HCT116 (cell line): Measurements from ENCODE around the gene NFATC3. TPM values are rescaled to one million over a fixed set of nuclear protein-coding genes. Genes with fewer than 3 reads are reported as not detected.

Experiments
- ATAC-seq: fragments of 200-7000 bp; cut with Tn5 transposase; 2 replicates; pipeline ENCODE4 v1.9.1; 2020; ENCODE audit warnings: mild to moderate bottlenecking, moderate library complexity
- BruUV-seq: library from RNA; stranded (reverse); fragments of 400-500 nt; replicated peaks from 2 replicates; lab custom pipeline; 2021; lab: Mats Ljungman, UMichigan
- CTCF ChIA-PET: fragments of 300-600 bp; sonication (Branson Sonifier 250); formaldehyde crosslinking; loops from one replicate; lab custom pipeline; 2021; ENCODE audit warnings: antibody characterized with exemption; lab: Charles Lee
- POLR2A ChIA-PET: fragments of 300-600, 350-600 bp; sonication (Branson Sonifier 250); formaldehyde crosslinking; loops from one replicate; lab custom pipeline; 2021; ENCODE audit warnings: antibody characterized with exemption; lab: Charles Lee
- RAD21 ChIA-PET, 2 experiments: fragments of 300-600 bp; sonication (Branson Sonifier 250); formaldehyde crosslinking; loops; one replicate each; lab custom pipeline; 2023; ENCODE audit warnings: low total read pairs in 2 of 2; ENCODE audit not compliant: uncharacterized antibody in 2 of 2, unreplicated experiment in 2 of 2, low non-redundant PET in 1 of 2; lab: Charles Lee
- DNase-seq: peaks from one replicate; pipeline ENCODE4 v3.0.0-alpha.2; 2010; ENCODE audit warnings: low read depth, low spot score
- H2AFZ ChIP-seq: fragments of 200-600 bp; shearing (Covaris generic), sonication (generic); 2 replicates; pipeline ENCODE4 v1.6.1; 2017; ENCODE audit warnings: low read depth, mixed run types, mixed read lengths, antibody characterized with exemption, low read length; ENCODE audit not compliant: poor library complexity, severe bottlenecking
- H3K27ac ChIP-seq: 2 replicates; pipeline ENCODE4 v1.5.1; 2012; ENCODE audit warnings: low read depth, low read length
- H3K27me3 ChIP-seq: fragments of 200-600 bp; sonication (generic); 2 replicates; pipeline ENCODE4 v1.6.1; 2016; ENCODE audit warnings: mixed run types, low read length, mixed read lengths; ENCODE audit not compliant: insufficient read depth
- H3K36me3 ChIP-seq, 2 experiments: fragments of 200-500 bp in 1 of 2; fragments of 200-600 bp in 1 of 2; sonication (Bioruptor generic) in 1 of 2; sonication (generic) in 1 of 2; 2 replicates each; pipeline versions ENCODE4 v1.5.1 to v1.6.1; 2014 to 2016; ENCODE audit warnings: low read length in 2 of 2, inconsistent platforms in 1 of 2, mixed read lengths in 1 of 2, mixed run types in 1 of 2; ENCODE audit not compliant: insufficient read depth in 2 of 2, control insufficient read depth in 1 of 2
- H3K4me1 ChIP-seq, 2 experiments: fragments of 200-600 bp in 1 of 2; sonication (generic) in 1 of 2; 2 replicates each; pipeline versions ENCODE4 v1.5.1 to v1.6.1; 2012 to 2017; ENCODE audit warnings: low read length in 2 of 2, inconsistent platforms in 1 of 2, mild to moderate bottlenecking in 1 of 2, mixed read lengths in 1 of 2, mixed run types in 1 of 2, moderate library complexity in 1 of 2; ENCODE audit not compliant: insufficient read depth in 2 of 2, control insufficient read depth in 1 of 2
- H3K4me2 ChIP-seq: fragments of 200-600 bp; sonication (generic); 2 replicates; pipeline ENCODE4 v1.6.1; 2017; ENCODE audit warnings: mixed run types, low read length, mixed read lengths
- H3K4me3 ChIP-seq, 2 experiments: fragments of 200-600 bp in 1 of 2; sonication (generic) in 1 of 2; replicated peaks in 1 of 2; 2 replicates each; pipeline ENCODE4 v1.5.1; 2011 to 2016; ENCODE audit warnings: low read length in 2 of 2, control low read depth in 1 of 2, low read depth in 1 of 2, mild to moderate bottlenecking in 1 of 2, mixed read lengths in 1 of 2, mixed run types in 1 of 2
- H3K79me2 ChIP-seq: fragments of 200-600 bp; sonication (generic); 2 replicates; pipeline ENCODE4 v1.6.1; 2017; ENCODE audit warnings: mild to moderate bottlenecking, mixed run types, low read length, moderate library complexity, mixed read lengths; ENCODE audit not compliant: insufficient read depth
- H3K9ac ChIP-seq: fragments of 200-600 bp; sonication (generic); 2 replicates; pipeline ENCODE4 v1.6.1; 2016; ENCODE audit warnings: low read length, mixed read lengths
- H3K9me2 ChIP-seq: fragments of 200-600 bp; sonication (generic), shearing (Covaris generic); 2 replicates; pipeline ENCODE4 v1.6.1; 2017; ENCODE audit warnings: mixed run types, mild to moderate bottlenecking, moderate library complexity; ENCODE audit not compliant: insufficient read depth
- H3K9me3 ChIP-seq, 2 experiments: fragments of 200-500 bp in 1 of 2; fragments of 200-600 bp in 1 of 2; sonication (Bioruptor generic) in 1 of 2; sonication (generic) in 1 of 2; 2 replicates each; pipeline ENCODE4 v1.6.1; 2014 to 2017; ENCODE audit warnings: low read length in 2 of 2, mixed read lengths in 2 of 2, inconsistent platforms in 1 of 2, low read depth in 1 of 2, mild to moderate bottlenecking in 1 of 2, mixed run types in 1 of 2, moderate library complexity in 1 of 2; ENCODE audit not compliant: control insufficient read depth in 1 of 2, insufficient read depth in 1 of 2
- H4K20me1 ChIP-seq: fragments of 200-600 bp; sonication (generic), shearing (Covaris generic); 2 replicates; pipeline ENCODE4 v1.6.1; 2017; ENCODE audit warnings: mixed run types, mild to moderate bottlenecking, moderate library complexity; ENCODE audit not compliant: insufficient read depth
- ATF3 ChIP-seq: IDR thresholded peaks from 2 replicates; pipeline ENCODE4 v1.6.1; 2012
- JUND ChIP-seq: IDR thresholded peaks from 2 replicates; pipeline ENCODE4 v1.6.1; 2012
- MAX ChIP-seq: IDR thresholded peaks from 2 replicates; pipeline ENCODE4 v1.6.1; 2012
- POLR2A ChIP-seq: IDR thresholded peaks from 2 replicates; pipeline ENCODE4 v1.7.0; 2011; ENCODE audit warnings: borderline replicate concordance; ENCODE audit not compliant: insufficient read depth, insufficient read length; ENCODE audit errors: extremely low read depth
- POLR2AphosphoS5 ChIP-seq: IDR thresholded peaks from 2 replicates; pipeline ENCODE4 v1.6.1; 2011; ENCODE audit warnings: mild to moderate bottlenecking, low read depth, low read length, moderate library complexity
- RAD21 ChIP-seq: IDR thresholded peaks from 2 replicates; pipeline ENCODE4 v1.6.1; 2012; ENCODE audit warnings: low read depth, mild to moderate bottlenecking
- SIN3A ChIP-seq: IDR thresholded peaks from 2 replicates; pipeline ENCODE4 v1.6.1; 2012; ENCODE audit warnings: low read depth
- TCF7L2 ChIP-seq: IDR thresholded peaks from 2 replicates; pipeline ENCODE4 v1.7.0; 2011; ENCODE audit warnings: borderline replicate concordance, inconsistent platforms; ENCODE audit not compliant: insufficient read depth, insufficient read length; ENCODE audit errors: extremely low read depth
- intact Hi-C: fragments of 100-400 bp; cut with micrococcal nuclease; formaldehyde crosslinking; loops from 2 replicates; pipeline ENCODE4 v1.10.0; 2022
- total RNA-seq: library from RNA; stranded (reverse); gene quantifications from one replicate; pipeline ENCODE4 v1.2.1, GENCODE V29; 2021; ENCODE audit not compliant: unreplicated experiment

NFATC3 gene
- total RNA-seq, 1 experiment from 2014 or later, result 25.6 TPM

DNA sequence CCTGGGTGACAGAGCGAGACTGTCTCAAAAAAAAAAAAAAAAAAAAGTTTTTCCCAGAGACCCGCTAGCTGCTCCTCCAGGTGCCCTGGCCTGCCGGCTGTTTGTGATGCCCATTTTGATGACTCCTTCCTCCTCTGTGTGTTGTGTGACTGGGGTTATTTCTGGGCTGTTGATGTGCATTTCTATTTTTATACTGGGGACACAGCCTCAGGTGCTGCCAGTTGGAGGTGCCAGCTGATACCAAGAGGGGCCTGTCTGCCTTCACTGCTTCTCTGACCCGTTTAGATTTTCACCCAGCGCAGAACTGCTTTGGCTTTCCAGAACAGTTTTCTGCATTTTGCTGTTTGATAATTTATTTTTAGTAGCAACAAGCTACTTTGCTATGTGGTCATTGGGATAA lies 166.7 kb downstream of the NFATC3 start:
- Histone ChIP-seq H4K20me1 (no peaks in the 10 kb centered on the region), H3K27me3 (no peaks in the 10 kb centered on the region), H3K36me3 (peaks cover 0 to 2% of the 10 kb centered on the region in 2 experiments; a peak in 2 of 4 replicates), H3K4me2 (no peak overlapping the region), H2AFZ (no peak overlapping the region), H3K4me1 (peaks cover 0 to 2% of the 10 kb centered on the region in 2 experiments; a peak in 1 of 4 replicates), H3K9ac (no peak overlapping the region), H3K9me2 (no peaks in the 10 kb centered on the region), H3K9me3 (no peaks in the 10 kb centered on the region), H3K79me2 (peaks cover 10% of the 10 kb centered on the region; the same call in 1 of the 2 replicates), H3K4me3 (no peak overlapping the region), H3K27ac (no peak overlapping the region)
- intact Hi-C loops, result no loop called here
- ChIA-PET CTCF (interaction anchor here (3.4 kb wide), 1 partner anchor 11 kb away, joined by 16 read pairs; the partner anchor contains the start of gene SLC7A6), POLR2A (interaction anchor here (0.6 to 1.3 kb wide), 2 partner anchors 14 to 218 kb away, joined by 3 read pairs; no protein-coding TSS in a partner anchor), RAD21 (no interaction called here)
- no peak for ATAC-seq
- TF ChIP-seq RAD21, result no peak
- TF ChIP-seq POLR2A, result no peak
- no peak for DNase-seq
- no TSS peak for BruUV-seq

DNA sequence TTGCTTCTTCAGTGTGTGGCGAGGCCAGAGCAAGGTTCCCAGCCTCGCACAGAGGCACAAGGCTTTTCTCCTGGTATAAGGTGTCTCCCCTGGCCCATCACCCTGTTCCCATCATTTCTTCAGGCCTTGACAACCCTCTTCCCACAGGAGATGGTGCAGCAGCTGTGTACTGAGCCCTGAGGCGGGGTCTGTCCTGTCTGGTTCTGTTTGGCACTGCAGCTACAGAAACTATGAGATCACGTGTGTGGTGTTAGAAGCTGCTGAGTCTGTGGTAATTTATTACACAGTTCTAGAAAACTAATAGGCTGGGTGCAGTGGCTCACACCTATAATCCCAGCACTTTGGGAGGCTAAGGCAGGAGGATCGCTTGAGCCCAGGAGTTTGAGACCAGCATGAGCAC lies 167.2 kb downstream of the NFATC3 start:
- H2AFZ ChIP-seq, result no peak overlapping the region
- H3K4me2 ChIP-seq, result no peak overlapping the region
- RAD21 ChIA-PET, result no interaction called here
- no peaks in the 10 kb centered on the region for H4K20me1 ChIP-seq
- H3K9me2 ChIP-seq, result no peaks in the 10 kb centered on the region
- TF ChIP-seq TCF7L2 (no peak), ATF3 (no peak), POLR2A (no peak), SIN3A (no peak), POLR2AphosphoS5 (no peak), JUND (no peak), MAX (no peak)
- no peaks in the 10 kb centered on the region for H3K9me3 ChIP-seq
- CTCF ChIA-PET, result interaction anchor here (3.4 kb wide), 1 partner anchor 10 kb away, joined by 16 read pairs; the partner anchor contains the start of gene SLC7A6
- BruUV-seq, result no TSS peak
- no peak overlapping the region for H3K27ac ChIP-seq
- no peaks in the 10 kb centered on the region for H3K27me3 ChIP-seq
- DNase-seq (no peak), ATAC-seq (no peak)
- H3K79me2 ChIP-seq, result peaks cover 8% of the 10 kb centered on the region; the same call in 1 of the 2 replicates
- intact Hi-C loops, result no loop called here
- POLR2A ChIA-PET, result interaction anchor here (1.3 kb wide), 1 partner anchor 15 kb away, joined by 3 read pairs; no protein-coding TSS in a partner anchor
- no peak overlapping the region for H3K4me3 ChIP-seq
- H3K36me3 ChIP-seq, result peaks cover 0 to 2% of the 10 kb centered on the region in 2 experiments; a peak in 2 of 4 replicates
- H3K9ac ChIP-seq, result no peak overlapping the region
- H3K4me1 ChIP-seq, result peaks cover 0 to under 1% of the 10 kb centered on the region in 2 experiments; a peak in 1 of 4 replicates
